Measurements from ENCODE around the gene TBC1D10B. TPM values are rescaled to one million over a fixed set of nuclear protein-coding genes. Genes with fewer than 3 reads are reported as not detected.

Gene TBC1D10B
- total and polyA plus RNA-seq, 9 of the 15 experiments (the other 6 are each of a cell fraction or from before 2014, with no cell fraction given), result 2.2 to 55.4 (median 17.5) TPM

DNA sequence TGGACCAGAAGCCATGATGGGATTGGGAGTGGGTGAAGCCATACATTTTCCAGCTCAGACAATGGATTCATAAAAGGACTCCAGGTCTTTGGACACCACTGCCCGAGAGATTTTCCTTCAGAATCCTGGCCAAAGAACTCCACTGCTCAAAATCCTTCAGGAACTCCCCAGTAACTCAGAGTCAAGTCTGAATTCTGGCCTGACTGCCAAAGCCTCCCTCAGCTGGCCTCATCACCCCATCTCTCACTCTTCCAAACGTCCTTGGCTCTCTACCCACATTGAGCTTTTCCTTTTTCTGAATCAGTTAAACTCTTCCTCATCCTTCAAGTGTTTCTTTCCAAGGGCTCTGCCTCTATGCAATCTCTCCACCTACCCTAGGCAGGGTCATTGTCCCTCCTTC is 13.2 kb upstream of the TBC1D10B start:
- BruUV-seq (replicated peaks), result no TSS peak
- ChIA-PET POLR2A (interaction anchor here (0.7 to 1.6 kb wide), 5 partner anchors 9 to 17 kb away, joined by 3 to 5 read pairs (median 3); no protein-coding TSS in a partner anchor), CTCF (ENCODE audit: low intra/inter-chr PET ratio) (no interaction called here)
- H3K27me3 ChIP-seq (ENCODE audit: control insufficient read depth in 2 of 2, insufficient read depth in 2 of 2, low read length in 2 of 2), result no peaks in the 10 kb centered on the region
- no peak for ATAC-seq
- no peaks in the 10 kb centered on the region for H3K9me3 ChIP-seq (replicated peaks; ENCODE audit: control insufficient read depth, insufficient read depth, low read depth, low read length)
- H4K20me1 ChIP-seq (replicated peaks; ENCODE audit: control insufficient read depth, insufficient read depth, low read length), result no peaks in the 10 kb centered on the region
- H3K79me2 ChIP-seq (ENCODE audit: control insufficient read depth, insufficient read depth, low read length), result peaks cover 16% of the 10 kb centered on the region
- TF ChIP-seq, protein P1, sequence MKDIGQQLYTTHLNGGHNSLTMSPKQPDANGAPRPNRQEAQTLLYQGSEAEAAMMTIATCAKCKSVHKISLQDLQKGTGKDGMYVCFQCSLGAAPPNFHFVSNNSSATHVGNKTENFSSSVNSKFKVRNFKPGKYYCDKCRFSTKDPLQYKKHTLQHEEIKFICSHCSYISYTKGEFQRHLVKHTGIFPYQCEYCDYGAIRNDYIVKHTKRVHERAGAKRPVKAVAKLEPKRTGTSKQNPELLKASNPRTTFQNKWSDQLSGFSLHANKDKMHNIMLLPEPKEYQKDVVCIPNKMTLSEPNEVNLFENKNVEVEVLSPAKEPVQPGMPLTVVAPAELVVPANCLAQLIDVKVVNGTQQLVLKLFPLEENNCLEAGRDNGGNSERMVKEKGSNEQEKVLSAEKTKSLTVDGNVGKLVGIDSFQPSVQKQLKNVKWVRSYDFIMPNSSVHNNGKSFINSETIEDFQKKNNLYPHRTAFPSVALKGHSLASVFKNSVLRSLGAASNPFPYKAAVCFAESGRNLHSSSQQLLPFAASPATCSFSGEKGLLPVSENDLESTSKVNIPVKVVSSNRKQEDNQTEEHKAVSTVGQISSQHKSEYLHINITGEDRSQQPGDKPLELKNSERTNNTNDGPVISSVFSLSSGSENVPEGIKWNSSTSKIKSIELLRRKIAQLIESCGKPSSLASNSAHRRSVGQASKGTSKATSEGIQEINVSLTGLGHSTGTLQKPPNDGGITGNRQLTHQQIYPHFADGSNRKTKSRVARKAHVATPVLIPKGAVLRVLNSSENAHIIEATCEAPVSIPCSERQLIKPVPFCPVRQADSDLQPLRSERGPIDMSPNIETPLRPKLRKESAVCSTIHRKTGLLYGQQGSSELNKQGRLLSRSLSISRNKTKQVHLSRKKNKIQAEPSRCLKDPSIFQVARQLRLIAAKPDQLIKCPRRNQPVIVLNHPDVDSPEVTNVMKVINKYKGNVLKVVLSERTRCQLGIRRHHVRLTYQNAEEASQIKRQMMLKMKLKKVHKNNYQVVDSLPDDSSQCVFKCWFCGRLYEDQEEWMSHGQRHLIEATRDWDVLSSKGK (CRISPR knock-in tag; IDR thresholded peaks at IDR 0.05), result no peak
- TF ChIP-seq SNIP1 (IDR thresholded peaks at IDR 0.05; ENCODE audit: low read depth) (no peak), ZSCAN29 (IDR thresholded peaks at IDR 0.05) (no peak), HDAC8 (tag; IDR thresholded peaks at IDR 0.05) (no peak)
- TF ChIP-seq, protein P2, sequence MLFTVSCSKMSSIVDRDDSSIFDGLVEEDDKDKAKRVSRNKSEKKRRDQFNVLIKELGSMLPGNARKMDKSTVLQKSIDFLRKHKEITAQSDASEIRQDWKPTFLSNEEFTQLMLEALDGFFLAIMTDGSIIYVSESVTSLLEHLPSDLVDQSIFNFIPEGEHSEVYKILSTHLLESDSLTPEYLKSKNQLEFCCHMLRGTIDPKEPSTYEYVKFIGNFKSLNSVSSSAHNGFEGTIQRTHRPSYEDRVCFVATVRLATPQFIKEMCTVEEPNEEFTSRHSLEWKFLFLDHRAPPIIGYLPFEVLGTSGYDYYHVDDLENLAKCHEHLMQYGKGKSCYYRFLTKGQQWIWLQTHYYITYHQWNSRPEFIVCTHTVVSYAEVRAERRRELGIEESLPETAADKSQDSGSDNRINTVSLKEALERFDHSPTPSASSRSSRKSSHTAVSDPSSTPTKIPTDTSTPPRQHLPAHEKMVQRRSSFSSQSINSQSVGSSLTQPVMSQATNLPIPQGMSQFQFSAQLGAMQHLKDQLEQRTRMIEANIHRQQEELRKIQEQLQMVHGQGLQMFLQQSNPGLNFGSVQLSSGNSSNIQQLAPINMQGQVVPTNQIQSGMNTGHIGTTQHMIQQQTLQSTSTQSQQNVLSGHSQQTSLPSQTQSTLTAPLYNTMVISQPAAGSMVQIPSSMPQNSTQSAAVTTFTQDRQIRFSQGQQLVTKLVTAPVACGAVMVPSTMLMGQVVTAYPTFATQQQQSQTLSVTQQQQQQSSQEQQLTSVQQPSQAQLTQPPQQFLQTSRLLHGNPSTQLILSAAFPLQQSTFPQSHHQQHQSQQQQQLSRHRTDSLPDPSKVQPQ (CRISPR knock-in tag; IDR thresholded peaks at IDR 0.05; ENCODE audit: borderline replicate concordance), result no peak
- H3K27ac ChIP-seq (ENCODE audit: extremely low read depth, low read depth, low read length), result no peak overlapping the region
- H3K9me1 ChIP-seq (ENCODE audit: control insufficient read depth, insufficient read depth, low read length), result no peaks in the 10 kb centered on the region
- WGBS (ENCODE audit: insufficient coverage, low coverage, missing lambda C conversion rate), result 38% methylated on average over 2 of the region's 2 CpGs
- FAIRE-seq, result no peak
- no peak overlapping the region for H3K4me2 ChIP-seq (ENCODE audit: insufficient read depth, low read length)
- intact Hi-C loops (cut with micrococcal nuclease) (no loop called here), in situ Hi-C loops (cut with MboI) (no loop called here)
- H2AFZ ChIP-seq (ENCODE audit: low read depth, low read length), result no peak overlapping the region
- H3K4me3 ChIP-seq, result no peak overlapping the region
- H3K4me1 ChIP-seq (replicated peaks in 1 of 2; ENCODE audit: control insufficient read depth in 2 of 2, insufficient read depth in 2 of 2, low read length in 2 of 2), result peaks cover 32 to 38% of the 10 kb centered on the region in 2 experiments
- DNase-seq (ENCODE audit: extremely low read depth in 1 of 4, low spot score in 3 of 4), result no peak
- peaks cover 7% of the 10 kb centered on the region; the same call in 1 of the 3 replicates for H3K36me3 ChIP-seq (ENCODE audit: control insufficient read depth, insufficient read depth, low read length)
- no peak overlapping the region; a peak in 1 of 4 replicates for H3K9ac ChIP-seq (ENCODE audit: insufficient read depth in 1 of 2, low read depth in 2 of 2, low read length in 2 of 2)

All from K562 (cell line).